ENCODE results near the gene NOSTRIN.

DNA sequence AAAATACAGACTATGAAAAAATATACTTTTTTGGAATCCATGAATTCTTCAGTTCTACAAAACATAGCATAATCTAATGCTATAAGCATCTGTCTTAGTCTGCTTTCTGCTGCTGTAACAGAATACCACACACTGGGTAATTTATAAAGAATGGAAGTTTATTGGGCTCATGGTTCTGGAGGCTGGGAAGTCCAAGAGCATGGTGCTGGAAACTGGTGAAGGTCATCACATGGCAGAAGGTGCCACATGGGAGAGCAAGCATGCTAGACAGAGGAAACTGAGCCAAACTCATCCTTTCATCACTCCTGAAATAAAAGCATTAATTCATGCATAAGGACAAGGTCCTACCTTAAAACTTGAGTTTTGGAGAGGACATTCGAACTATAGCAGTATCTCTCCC is 26.6 kb upstream of the NOSTRIN start:
- TF ChIP-seq, protein P1, sequence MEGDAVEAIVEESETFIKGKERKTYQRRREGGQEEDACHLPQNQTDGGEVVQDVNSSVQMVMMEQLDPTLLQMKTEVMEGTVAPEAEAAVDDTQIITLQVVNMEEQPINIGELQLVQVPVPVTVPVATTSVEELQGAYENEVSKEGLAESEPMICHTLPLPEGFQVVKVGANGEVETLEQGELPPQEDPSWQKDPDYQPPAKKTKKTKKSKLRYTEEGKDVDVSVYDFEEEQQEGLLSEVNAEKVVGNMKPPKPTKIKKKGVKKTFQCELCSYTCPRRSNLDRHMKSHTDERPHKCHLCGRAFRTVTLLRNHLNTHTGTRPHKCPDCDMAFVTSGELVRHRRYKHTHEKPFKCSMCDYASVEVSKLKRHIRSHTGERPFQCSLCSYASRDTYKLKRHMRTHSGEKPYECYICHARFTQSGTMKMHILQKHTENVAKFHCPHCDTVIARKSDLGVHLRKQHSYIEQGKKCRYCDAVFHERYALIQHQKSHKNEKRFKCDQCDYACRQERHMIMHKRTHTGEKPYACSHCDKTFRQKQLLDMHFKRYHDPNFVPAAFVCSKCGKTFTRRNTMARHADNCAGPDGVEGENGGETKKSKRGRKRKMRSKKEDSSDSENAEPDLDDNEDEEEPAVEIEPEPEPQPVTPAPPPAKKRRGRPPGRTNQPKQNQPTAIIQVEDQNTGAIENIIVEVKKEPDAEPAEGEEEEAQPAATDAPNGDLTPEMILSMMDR (conservative IDR thresholded peaks at IDR 0.05; ENCODE audit: low read length), result no peak
- TF ChIP-seq EZH2phosphoT487 (IDR thresholded peaks at IDR 0.05; ENCODE audit: borderline replicate concordance), result no peak
